ENCODE results near the gene CYP2S1.

- TF ChIP-seq EZH2 (IDR thresholded peaks at IDR 0.05; ENCODE audit: borderline replicate concordance, low read depth, low read length, poor library complexity, severe bottlenecking) (no peak), CTCF (conservative IDR thresholded peaks at IDR 0.05; ENCODE audit: low read depth, low read length) (no peak)
Observed at GRCh38 chr19:41235480-41235879, 42.5 kb downstream of the CYP2S1 start.

Data from A673 (cell line).